GM03348 (cell line): ENCODE measurements around the gene KCNH3.
A peak's percentile ranks its signal among the peaks of the same experiment; 100 is the strongest.
"Not testable (repeated sequence)": the region's sequence is repeated elsewhere in the genome, so short reads cannot be mapped to it uniquely, and the experiment has no call there.

Source experiments
- DNase-seq: peaks from one replicate; pipeline ENCODE4 v3.0.0; 2012; ENCODE audit warnings: low spot score

The KCNH3 gene, protein sequence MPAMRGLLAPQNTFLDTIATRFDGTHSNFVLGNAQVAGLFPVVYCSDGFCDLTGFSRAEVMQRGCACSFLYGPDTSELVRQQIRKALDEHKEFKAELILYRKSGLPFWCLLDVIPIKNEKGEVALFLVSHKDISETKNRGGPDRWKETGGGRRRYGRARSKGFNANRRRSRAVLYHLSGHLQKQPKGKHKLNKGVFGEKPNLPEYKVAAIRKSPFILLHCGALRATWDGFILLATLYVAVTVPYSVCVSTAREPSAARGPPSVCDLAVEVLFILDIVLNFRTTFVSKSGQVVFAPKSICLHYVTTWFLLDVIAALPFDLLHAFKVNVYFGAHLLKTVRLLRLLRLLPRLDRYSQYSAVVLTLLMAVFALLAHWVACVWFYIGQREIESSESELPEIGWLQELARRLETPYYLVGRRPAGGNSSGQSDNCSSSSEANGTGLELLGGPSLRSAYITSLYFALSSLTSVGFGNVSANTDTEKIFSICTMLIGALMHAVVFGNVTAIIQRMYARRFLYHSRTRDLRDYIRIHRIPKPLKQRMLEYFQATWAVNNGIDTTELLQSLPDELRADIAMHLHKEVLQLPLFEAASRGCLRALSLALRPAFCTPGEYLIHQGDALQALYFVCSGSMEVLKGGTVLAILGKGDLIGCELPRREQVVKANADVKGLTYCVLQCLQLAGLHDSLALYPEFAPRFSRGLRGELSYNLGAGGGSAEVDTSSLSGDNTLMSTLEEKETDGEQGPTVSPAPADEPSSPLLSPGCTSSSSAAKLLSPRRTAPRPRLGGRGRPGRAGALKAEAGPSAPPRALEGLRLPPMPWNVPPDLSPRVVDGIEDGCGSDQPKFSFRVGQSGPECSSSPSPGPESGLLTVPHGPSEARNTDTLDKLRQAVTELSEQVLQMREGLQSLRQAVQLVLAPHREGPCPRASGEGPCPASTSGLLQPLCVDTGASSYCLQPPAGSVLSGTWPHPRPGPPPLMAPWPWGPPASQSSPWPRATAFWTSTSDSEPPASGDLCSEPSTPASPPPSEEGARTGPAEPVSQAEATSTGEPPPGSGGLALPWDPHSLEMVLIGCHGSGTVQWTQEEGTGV

DNA sequence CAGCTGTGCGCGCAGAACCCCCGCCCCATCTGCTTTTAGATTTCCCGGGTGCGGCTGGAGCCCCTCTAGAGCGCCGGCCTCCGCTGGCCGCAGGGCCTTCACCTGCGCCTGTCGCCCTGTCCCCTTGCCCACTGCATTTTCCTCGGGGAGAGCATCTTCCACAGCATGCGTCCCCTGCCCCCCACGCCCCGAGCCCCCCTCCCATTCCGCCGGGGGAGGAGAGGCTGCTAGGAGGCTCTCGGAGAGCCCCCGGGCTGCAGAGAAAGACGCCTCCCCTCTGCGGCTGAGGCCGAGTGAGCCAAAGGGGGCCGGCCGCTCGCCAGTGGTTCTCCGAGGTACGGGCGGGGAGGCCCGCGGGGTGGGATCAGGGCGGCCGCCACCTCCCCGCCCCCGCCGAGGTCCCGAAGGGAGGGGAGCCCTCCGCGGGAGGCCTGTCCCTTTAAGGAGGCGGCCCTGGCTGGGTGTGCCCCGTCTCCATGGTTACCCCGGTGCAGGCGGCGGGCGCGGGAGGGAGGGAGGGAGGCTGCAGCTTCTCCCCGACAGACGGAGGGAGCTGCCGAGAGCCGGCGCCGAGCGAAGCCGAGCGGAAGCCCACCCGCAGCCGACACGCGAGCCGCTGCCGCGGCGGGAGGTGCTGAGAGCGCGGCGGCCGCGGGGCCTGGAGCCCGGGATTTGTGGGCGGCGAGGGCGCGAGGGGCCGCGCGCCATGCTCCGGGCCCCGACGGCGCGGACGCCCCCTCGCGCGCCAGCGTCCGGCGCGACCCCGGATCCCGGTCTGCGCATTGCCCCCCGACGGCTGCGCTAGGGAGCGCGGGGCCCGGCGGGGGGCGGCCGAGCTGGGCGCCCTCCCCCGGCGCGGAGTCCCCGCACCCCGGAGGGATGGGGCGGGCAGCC lies at the start of gene KCNH3:
KCNH3 (plus strand) TSS at position 521 of the 894 bp plus-strand sequence. CDS start 387 bp downstream, outside the sequence.
- peak; percentile 93 for DNase-seq

DNA sequence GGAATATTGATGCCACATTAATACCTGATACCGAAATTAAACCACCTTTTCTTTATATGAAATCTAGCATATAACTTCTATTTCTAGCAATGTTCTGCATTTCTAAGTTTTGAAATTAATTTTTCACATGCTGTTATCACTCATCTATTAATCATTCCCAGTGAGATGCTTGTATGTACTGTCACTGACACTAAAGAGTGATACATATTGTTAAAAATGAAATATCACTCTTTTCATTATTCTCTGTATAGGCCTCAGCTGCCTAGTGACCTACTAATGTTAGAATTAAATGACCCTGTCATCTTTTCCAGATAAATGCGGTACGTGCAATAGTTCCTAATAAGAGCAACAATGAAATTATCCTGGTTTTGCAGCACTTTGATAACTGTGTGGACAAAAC lies 49.7 kb upstream of the KCNH3 start:
- DNase-seq, result no peak

DNA sequence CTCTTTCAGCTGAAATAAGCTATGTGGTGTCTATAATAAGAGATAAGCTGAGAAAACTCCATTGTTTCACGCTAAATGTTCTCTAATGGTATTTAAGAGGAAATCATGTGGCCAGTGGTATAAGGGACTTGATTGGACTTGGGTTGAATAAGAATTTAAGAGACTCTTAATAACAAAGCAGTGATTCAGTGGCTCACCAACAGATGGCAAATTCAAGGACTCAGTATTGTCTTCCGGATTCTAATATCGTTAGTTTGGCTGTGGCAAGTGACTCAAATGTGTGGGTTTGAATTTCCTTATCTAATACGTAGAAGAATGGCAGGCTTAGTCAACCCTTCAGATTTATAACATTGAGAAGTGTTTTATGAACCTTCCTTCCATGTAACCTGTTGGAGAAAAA lies 49.1 kb upstream of the KCNH3 start:
- DNase-seq, result peak; percentile 9

DNA sequence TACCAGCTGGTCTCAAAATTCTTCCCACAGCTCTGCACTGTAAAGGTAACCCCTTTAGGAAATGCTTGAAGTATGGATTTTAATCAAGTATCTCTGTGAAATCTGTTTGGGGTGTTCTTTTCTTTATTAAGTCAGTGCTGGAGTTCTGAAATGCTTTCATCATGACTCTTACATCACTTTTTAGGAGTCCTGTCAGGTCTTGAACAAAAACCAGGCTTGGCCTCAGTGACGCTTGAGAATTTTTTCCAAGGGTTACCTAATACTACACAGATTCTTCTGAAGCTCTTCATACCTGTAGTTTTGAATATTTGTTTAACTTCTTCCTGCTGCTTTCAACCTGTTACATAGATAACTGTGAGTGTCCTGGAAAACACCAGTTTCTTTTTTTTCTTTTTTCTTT lies 47.0 kb upstream of the KCNH3 start:
- no peak for DNase-seq

DNA sequence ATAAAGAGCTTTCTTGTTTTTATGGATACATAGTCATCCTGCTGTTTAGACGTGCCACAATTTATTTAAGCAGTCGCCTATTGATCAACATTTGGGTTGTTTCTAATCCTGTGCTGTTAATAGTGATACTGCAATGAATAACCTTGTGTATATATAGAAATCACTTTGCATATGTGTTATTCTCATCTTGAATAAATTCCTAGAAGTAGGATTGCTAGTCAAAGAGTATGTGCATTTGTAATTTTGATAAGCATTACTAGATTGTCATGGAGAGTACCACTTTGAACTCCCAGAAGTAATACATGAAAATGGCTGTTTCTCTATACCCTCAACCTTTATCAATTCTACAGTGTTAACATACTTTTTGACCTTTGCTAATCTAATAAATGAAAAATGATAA lies 44.9 kb upstream of the KCNH3 start:
- DNase-seq, result no peak

DNA sequence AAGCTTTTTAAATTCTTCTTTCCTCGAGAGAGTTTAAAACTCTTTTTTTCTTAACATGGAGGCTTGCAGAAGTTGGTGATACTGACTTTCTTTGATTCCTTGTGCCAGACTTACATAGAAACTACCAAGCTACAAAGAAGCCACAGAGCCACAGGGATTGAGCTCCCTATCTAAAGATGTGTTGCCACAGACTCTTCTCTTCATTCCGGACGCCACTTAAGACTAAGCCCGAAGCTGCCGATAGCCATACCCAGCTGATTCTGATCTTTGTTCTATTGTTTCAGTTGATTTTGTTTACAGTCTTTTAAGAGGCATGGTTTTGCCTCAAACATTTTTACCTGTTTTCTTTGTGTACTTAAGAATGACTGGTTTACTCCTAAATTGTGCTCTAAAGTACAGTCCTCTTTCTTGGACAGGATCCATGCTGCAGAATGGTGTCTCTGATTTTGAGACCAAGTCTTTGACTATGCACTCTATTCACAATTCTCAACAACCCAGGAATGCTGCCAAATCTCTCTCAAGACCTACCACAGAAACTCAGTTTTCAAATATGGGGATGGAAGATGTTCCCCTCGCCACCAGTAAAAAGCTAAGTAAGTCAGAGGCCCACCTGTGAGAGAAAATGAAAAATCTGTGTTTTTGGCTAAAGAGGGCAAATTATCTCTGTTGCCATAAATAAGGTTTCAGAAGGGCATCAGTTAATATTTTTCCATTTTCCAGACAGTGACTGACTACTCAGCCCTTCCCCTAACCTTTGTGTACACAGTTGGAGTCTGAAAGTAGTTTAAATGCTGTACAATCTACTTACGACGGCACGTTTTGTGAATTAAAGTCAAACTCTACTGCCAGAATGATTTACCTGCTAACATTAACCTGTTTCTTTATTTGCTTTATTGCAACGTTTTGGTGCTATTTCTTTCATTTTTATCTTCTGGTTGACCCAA lies 42.1 kb upstream of the KCNH3 start:
- DNase-seq, result no peak

DNA sequence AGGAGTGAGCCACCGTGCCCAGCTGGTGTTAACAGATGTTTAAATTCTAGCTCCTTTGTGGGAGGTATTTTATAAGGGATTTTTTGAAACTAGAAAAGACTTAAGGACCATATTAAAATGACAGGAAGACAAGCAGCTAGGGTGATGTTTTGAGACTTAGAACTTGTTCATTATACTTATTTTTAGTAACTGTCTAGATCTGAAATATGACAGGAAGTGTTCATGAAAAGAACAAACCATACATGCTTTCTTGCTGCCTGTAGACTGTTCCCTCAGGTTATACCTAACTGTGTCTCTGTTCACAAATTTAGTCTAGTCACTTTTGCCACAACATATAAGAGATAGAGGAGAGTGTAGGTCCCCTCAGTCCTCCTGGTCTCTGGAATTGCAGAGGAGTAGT lies 36.9 kb upstream of the KCNH3 start:
- no peak for DNase-seq

DNA sequence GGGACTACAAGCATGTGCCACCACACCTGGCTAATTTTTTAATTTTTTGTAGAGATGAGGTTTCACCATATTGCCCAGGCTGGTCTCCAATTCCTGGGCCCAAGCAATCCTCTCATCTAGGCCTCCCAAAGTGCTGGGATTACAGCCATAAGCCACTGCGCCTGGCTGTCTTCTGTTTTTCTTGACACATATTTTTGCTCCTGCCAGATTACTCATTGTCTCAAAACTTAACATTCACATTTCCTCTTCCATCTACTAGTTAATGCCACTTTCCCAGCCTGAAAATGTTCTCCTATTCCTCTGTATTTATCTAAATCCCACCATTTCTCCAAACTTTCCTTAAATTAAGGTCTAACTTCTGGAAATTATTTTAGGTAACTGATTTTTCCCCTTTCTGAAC lies 36.2 kb upstream of the KCNH3 start:
- DNase-seq, result no peak

DNA sequence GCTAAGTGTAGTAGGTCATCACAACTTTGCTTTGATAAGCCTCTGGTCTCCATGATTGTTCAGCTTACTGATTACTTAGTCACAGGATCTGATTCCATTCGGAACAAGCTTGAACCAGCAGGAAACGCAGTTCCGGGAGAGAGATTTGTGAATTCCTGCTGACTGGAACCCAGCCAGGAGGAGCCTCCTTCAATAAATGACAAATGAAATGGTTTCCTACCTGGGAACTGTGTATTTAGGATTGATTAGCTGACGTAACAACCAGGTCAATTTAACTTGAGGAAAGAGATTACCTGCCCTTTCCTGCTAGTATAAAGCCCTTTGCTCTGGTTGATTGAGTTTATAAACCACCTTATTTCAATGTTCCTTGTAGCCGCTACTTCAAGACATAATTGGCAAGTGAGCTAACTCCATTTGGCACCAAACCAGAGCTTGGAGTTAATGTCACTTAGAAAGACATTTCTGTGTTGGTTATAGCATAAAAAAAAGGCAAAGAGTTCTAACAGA lies 35.1 kb upstream of the KCNH3 start:
- no peak for DNase-seq

DNA sequence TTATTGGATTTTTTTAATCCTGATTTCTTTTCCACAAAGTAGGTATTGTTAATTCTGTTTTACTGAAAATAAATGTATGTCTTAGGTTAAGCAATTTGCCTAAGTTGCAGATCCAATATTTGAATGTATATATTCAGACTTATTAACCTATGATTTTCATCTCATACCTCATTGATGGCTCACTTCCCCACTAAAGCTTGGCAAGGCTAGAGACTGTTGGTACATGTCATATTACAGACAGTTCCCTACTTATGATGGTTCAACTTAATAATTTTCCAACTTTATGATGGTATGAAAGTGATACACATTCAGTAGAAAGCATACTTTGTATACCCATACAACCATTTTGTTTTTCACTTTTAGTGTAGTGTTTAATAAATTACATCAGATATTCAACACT lies 33.2 kb upstream of the KCNH3 start:
- no peak for DNase-seq

DNA sequence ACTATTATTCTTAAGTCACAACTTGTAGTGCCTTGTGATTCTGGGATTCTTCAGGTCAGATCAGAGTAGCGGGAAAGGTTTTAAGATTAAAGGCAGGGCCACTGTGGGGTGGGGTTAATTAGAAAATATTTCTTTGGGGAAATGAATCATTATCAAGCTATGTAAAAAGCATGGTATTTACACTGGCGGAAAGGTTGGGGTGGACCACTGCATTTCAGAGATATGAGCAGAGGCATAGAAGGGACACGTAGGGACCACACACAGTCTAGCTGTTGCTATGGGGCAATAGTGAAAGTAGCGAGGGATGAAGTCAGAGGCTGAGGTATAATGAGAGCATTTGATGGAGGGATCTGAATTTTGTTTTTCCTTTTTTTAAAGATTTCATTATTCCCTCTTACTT lies 31.7 kb upstream of the KCNH3 start:
- DNase-seq, result peak; percentile 62

DNA sequence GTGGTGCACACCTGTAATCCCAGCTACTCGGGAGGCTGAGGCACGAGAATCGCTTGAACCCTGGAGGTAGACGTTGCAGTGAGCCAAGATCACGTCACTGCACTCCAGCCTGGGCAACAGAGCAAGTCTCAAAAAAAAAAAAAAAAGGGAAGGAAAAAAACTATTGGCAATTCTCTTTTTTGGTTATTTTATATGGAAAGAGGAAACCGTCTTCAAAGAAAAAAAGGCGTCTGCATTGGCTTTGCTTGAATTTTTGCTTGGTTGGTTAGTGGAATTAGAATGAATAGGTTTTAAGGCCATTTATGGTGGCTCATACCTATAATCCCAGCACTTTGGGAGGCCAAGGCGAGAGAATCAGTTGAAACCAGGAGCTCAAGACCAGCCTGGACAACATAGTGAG lies 29.1 kb upstream of the KCNH3 start:
- DNase-seq, result not testable (repeated sequence)

DNA sequence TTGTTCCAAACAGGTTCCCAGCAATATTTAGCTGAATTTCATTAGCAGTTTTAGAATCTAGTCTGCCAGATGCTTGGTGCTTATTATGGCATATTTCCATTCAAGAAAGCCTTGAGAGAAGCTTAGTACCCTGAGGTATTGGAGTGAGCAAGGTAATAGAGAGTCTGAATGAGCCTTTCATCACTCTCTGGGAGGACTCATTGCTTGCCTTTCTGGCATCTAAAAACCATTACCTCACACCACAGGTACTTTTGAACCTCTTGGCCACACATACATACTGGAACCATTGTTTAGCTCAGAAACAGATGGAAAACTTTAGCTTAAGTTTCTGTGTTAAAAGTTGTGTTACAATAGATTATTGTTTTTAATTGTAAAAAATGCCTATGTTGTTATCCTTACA lies 27.4 kb upstream of the KCNH3 start:
- no peak for DNase-seq

DNA sequence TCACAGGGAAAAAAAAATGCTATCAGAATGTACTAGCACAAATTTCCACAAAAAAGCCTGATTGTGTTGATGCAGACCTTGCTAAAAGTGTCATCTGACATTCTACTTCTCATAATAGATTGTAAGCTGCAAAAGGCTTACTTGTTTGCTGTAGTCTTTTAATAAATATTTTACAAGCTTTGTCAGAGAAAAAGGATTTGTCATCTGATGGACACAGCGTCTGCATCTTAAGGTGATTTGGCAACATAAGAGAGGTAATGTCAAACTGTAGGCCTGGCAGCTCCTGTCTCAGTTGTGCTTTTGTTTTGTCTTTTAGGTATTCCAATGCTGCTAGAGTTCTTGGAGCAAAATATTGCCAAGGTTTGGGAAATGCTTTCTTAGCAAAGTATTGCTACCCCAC lies 26.3 kb upstream of the KCNH3 start:
- no peak for DNase-seq

DNA sequence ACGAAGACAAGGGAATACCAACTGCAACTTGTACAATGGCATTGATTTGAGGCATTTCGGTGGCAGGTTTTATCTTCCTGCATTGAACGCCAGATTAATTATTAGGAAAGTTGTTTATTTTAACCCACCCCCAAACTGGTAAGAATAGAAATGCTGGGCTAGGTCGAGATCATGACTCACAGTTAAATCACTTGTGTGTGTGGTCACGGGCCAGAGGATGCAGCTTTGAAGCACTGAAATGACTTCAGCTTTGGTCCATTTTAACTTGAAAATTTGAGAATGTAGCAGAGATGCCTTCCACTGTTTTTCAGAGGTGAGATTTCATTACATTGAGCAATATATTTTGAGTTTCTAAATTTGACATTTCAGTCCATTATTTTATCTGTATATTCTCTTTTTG lies 23.6 kb upstream of the KCNH3 start:
- DNase-seq, result peak; percentile 69

DNA sequence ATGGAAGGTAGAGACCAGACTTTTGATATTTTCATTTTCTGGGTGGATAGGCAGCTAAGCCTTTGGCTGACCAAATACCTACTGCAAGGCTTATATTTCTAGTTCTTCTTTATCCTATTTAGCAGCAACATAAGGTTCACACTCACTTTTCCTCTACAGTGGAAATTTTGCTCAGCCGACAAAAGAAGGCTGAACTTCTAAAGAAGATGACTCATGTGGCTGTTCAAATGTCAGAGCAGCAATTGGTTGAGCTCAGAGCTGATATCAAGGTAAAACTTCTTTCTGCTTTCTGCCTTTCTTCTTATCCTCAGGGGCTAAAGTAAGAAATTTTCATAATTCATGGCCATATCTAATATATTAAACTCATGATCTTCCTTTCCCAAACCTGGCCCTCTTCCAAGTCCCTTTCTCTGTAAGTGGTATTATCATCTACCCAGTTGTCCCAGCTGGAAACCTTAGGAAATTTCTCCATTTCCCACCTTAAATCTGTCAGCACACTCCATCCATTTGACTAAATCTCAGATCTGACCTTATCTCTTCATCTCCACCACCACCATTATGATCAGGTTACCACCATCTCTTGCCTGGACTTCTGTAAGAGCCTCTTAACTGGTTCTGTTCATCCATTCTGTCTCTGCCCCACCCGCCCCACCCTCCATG lies 19.8 kb upstream of the KCNH3 start:
- peak; percentile 50 for DNase-seq

DNA sequence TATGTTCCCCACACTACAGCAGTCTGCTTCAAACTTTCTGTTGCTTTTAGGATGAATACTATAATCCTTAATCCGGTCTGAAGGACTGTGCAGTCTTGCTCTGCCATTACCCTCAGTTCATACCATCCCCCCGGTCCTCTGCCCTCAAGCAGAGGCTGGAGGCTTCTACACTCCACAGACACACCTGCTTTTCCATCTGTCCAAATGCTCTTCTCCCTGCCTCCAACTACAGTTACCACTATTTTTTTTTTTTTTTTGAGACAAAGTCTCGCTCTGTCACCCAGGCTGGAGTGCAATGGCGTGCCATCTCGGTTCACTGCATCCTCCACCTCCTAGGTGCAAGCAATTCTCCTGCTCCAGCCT lies 19.3 kb upstream of the KCNH3 start:
- DNase-seq, result no peak

DNA sequence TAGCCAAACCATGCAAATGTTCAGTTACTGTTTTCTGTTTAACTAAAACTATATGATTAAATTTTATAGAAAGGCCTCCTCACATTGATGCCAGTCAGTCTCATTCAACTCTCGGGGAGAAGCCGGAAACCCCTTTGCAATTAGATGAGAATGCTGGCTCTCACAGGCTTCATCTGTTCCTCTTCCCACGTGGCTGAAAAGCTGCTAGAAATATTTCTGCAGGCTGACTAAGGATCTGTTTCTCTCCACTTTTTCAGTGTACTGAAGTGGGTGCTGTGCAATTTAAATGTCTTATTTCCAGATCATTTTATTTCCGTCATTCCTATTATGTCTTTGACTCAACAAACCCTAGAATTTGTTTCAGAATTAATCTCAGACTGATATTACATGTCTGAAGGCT lies 17.4 kb upstream of the KCNH3 start:
- DNase-seq, result no peak

DNA sequence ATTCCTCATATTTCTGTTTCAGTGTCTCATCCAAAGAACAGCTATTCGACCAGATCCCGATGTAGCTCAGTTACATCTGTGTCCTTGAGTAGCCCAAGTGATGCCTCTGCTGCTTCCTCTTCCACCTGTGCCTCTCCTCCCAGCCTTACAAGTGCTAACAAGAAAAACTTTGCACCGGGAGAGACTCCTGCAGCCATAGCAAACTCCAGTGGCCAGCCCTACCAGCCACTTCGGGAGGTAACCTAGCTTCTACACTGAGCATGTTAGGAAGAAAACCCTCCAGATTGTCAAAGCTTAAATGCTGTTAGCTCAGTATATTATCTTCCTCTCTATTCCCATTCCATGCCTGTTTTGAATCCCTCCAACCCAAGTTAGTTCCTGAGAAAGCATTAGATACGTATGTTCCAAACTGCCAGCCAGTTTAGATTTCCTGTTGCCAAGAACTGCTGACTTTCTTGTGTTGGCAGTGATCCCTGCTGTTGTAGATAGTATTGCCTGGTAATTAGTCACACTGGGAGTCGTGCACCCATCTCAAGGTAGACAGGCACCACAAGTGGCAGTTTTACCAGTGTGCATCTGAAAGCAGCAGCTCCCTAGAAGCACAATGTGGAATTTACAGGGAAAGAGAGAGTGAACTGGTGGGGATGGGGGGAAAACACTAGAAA lies 14.0 kb upstream of the KCNH3 start:
- no peak for DNase-seq
